GM21737 (cell line): ENCODE results near the gene TAF1B.
"Not testable (repeated sequence)": the region's sequence is repeated elsewhere in the genome, so short reads cannot be mapped to it uniquely, and the experiment has no call there.

Experiments
- ATAC-seq: cut with Tn5 transposase; IDR thresholded peaks from one replicate; pipeline ENCODE4 v1.9.1; 2021; ENCODE audit warnings: mild to moderate bottlenecking, moderate library complexity; ENCODE audit not compliant: unreplicated experiment

Gene TAF1B

GRCh38 chr2:9879455-9880194 is 36.4 kb downstream of the TAF1B start:
- no peak for ATAC-seq

DNA sequence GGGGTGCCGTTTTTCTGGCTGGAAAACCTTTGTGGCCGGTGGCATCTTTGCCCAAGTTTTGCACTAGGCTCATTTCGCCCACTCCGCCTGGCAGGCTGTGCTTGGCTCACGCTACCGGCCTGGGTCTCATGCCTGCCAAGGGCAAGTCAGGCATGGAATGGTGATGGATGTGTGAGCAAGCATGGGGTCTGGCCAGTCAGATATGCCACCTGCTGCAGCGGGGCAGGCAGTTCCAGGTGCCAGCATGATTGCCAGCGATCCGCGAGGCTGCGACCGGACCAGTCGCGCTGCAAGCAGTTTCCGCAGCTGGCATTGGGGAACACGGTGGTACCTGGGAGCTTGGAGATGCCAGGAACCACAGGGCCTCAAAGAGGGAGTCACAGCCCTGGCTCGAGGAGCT is 40.6 kb downstream of the TAF1B start:
- no peak for ATAC-seq

DNA sequence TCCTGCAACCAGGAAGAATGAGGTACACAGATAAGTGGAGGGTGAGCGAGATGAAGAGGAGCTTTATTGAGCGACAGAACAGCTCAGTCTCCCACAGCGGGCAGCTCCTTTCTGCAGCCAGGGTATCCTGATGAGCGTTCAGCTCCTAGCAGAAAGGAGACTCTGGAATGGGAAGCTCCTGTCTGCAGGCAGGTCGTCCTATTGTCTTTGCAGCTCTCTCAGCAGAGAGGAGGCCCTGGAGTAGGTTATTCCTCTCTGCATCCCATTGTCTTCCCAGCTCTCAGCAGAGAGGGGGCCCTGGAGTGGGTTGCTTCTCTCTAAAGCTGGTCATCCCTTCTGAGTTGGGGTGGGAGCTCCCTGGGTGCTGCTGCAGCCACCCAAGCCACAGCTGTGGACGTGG is 41.2 kb downstream of the TAF1B start:
- no peak for ATAC-seq

GRCh38 chr2:9885036-9885684 is 41.9 kb downstream of the TAF1B start:
- no peak for ATAC-seq

DNA sequence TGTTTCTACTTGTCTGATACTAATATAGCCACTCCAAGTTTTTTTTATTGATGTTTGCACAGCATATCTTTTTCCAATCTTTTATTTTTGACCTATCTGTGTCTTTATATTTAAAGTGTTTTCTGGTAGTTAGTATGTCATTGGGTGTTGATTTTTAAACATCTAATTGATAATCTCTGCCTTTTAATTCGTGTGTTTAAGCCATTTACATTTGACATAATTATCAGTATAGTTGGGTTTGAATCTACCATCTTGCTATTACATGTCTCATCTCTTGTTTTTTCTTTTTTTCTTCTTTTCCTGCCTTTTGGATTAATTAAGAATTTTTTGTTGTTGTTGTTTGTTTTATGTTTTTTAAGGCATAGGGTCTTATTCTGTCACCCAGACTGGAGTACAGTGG is 44.2 kb downstream of the TAF1B start:
- no peak for ATAC-seq

DNA sequence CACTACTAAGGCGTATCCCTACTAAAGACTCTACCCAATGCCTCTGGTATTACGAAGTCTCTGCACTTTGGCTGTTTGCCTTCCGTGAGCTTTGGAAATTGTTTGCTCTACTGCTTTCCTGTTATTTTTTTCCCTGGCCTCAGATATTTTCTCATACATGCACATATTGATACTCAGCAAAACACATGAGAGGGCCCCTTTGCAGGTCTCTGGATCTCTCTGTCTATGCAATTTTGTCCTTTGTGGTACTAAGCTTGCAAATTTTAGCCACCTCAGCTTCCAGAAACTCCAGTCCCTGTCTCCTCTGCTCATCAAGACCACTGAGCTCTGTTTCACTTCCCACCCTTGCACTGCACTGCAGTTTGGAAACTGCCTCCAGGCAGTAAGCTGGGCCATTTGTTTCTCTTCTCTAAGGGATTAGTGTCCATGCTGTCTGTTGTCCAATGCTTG is 46.6 kb downstream of the TAF1B start:
- ATAC-seq: no peak

GRCh38 chr2:9892236-9892635 is 49.0 kb downstream of the TAF1B start:
- no peak for ATAC-seq

- no peak for ATAC-seq
Measured at GRCh38 chr2:9895669-9896590, 52.7 kb downstream of the TAF1B start.

DNA sequence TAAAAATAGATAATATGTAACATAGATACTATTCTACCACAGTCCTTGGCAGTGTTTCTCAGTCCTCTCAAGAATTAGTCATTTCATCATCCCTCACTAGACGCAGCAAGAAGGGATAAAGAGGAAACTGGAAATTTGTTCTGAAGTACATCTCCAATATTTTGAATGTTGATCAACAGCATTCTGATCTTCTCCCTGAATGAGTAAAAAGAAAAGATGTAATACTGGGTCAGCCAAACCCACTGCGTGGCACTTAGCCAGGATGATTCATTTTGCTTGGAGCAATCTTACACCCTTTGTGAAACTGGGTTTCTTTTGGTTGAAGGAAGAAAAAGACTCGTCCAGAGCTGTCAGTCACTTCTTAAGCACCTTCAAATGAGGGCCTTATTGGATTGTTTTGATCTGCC is 54.1 kb downstream of the TAF1B start:
- peak; percentile 55 for ATAC-seq

DNA sequence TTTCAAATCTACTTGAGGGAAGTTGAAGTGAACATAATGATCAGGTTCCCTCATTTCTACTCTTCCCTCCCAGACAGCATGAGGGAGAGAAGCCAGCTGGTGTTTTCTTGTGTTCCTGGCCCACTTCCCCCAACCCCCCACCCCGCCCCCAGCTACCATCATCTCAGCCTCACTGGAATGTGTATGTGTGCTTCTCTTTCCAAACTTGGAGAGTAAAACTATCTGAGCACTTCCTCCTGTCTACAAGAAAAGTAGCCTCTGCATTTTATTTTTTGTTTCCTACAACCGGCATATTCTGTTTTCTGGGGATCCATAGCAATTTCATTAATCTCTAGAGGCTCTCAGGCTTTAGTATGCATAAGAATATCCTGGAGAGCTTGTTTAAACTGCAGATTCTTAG is 54.6 kb downstream of the TAF1B start:
- no peak for ATAC-seq

DNA sequence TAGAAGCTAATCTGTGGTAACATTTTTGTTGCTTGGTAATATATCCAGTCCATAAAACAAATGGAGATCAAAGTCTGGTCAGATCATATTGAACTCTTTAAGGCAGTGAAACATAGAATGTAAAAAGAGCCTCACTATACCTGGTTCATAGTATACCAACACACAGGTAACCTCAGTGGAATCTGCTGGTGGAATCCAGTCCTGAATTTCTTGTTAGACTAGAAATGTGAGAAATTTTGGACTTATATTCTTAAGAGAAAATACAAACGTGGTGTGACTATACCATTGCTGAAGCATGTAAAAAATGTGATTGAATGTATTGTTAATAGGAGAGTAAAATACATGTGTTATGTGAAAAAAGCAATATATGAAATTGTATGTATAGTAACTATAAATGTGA is 62.1 kb downstream of the TAF1B start:
- no peak for ATAC-seq

GRCh38 chr2:9907402-9907801 is 64.1 kb downstream of the TAF1B start:
- no peak for ATAC-seq

- ATAC-seq: no peak
Measured at GRCh38 chr2:9908639-9909038, 65.4 kb downstream of the TAF1B start.

- ATAC-seq: no peak
Measured at GRCh38 chr2:9909106-9909505, 65.8 kb downstream of the TAF1B start.

DNA sequence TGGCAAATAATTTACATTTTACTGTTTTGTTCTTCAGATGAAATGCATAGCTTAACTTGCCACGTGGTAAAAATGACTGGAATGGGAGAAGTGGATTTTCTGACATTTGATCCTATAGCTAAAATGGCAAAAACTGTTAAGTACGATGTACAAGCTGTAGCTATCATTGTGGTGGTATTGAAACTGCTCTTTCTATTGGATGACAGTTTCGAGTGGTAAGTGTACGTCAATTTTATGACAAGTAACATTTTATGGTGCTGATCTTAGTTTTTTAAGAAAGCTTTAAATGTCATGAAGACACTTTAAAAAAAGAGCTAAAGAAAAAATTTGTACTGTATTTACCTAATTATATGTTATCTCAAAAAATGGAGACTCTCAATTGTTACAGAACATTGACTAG is 67.4 kb downstream of the TAF1B start:
- no peak for ATAC-seq

GRCh38 chr2:9912468-9912867 is 69.2 kb downstream of the TAF1B start:
- ATAC-seq: no peak

GRCh38 chr2:9914384-9915065 is 71.3 kb downstream of the TAF1B start:
- ATAC-seq: peak; percentile 92

GRCh38 chr2:9918275-9918674 is 75.0 kb downstream of the TAF1B start:
- no peak for ATAC-seq

DNA sequence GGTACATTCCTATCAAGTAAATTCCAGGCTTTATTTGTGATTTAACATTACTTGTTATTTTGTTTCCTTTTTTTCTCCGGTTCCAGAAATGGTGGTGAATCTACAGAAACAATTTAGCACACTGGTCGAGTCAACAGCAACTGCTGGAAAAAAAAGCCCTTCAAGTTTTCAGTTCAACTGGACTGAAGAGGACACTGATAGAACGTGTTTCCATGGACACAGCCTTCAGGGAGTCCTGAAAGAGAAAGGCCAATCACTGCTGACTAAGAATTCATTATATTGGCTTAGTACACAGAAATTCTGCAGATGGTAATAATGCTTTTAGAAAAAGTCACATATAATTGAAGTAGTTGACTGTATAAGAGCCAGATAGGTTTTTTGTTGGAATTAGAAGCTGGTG is 76.2 kb downstream of the TAF1B start:
- ATAC-seq: no peak

DNA sequence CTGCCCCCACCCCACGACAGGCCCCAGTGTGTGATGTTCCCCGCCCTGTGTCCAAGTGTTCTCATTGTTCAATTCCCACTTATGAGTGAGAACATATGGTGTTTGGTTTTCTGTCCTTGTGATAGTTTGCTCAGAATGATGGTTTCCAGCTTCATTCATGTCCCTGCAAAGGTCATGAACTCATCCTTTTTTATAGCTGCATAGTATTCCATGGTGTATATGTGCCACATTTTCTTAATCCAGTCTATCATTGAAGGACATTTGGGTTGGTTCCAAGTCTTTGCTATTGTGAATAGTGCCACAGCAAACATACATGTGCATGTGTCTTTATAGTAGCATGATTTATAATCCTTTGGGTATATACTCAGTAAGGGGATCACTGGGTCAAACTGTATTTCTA is 83.7 kb downstream of the TAF1B start:
- not testable (repeated sequence) for ATAC-seq

GRCh38 chr2:9937258-9937657 is 94.0 kb downstream of the TAF1B start:
- ATAC-seq: no peak
